ENCODE data around the gene NACA2.

GRCh38 chr17:61598014-61598413, 7.0 kb upstream of the NACA2 start:
- TF ChIP-seq CTCF (IDR thresholded peaks at IDR 0.05) = no peak
- no peak for TF ChIP-seq POLR2A (IDR thresholded peaks at IDR 0.05)
